GM12801 (cell line): Measurements from ENCODE around the gene KHDC3L.

Source experiments
- TF ChIP-seq, protein P1 (sequence below): IDR thresholded peaks from one replicate; pipeline ENCODE4 v1.5.1; 2011; ENCODE audit warnings: control low read depth; ENCODE audit not compliant: insufficient read length; ENCODE audit errors: extremely low read depth

Gene KHDC3L

GRCh38 chr6:73362869-73363536, 545 bp downstream of the KHDC3L start:
- TF ChIP-seq, protein P1, sequence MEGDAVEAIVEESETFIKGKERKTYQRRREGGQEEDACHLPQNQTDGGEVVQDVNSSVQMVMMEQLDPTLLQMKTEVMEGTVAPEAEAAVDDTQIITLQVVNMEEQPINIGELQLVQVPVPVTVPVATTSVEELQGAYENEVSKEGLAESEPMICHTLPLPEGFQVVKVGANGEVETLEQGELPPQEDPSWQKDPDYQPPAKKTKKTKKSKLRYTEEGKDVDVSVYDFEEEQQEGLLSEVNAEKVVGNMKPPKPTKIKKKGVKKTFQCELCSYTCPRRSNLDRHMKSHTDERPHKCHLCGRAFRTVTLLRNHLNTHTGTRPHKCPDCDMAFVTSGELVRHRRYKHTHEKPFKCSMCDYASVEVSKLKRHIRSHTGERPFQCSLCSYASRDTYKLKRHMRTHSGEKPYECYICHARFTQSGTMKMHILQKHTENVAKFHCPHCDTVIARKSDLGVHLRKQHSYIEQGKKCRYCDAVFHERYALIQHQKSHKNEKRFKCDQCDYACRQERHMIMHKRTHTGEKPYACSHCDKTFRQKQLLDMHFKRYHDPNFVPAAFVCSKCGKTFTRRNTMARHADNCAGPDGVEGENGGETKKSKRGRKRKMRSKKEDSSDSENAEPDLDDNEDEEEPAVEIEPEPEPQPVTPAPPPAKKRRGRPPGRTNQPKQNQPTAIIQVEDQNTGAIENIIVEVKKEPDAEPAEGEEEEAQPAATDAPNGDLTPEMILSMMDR = no peak

DNA sequence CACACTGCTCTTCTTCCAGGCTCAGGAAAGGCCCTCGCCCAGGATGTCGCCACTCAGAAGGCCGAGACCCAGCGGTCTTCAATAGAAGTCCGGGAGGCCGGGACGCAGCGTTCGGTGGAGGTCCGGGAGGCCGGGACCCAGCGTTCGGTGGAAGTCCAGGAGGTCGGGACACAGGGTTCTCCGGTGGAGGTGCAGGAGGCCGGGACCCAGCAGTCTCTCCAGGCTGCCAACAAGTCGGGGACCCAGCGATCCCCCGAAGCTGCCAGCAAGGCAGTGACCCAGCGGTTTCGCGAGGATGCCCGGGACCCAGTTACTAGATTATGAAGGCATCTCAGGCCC, 1.0 kb downstream of the KHDC3L start:
- TF ChIP-seq, protein P1 = no peak

GRCh38 chr6:73364121-73364520, 1.7 kb downstream of the KHDC3L start:
- TF ChIP-seq, protein P1 = no peak

GRCh38 chr6:73364549-73364948, 2.1 kb downstream of the KHDC3L start:
- TF ChIP-seq, protein P1 = no peak

DNA sequence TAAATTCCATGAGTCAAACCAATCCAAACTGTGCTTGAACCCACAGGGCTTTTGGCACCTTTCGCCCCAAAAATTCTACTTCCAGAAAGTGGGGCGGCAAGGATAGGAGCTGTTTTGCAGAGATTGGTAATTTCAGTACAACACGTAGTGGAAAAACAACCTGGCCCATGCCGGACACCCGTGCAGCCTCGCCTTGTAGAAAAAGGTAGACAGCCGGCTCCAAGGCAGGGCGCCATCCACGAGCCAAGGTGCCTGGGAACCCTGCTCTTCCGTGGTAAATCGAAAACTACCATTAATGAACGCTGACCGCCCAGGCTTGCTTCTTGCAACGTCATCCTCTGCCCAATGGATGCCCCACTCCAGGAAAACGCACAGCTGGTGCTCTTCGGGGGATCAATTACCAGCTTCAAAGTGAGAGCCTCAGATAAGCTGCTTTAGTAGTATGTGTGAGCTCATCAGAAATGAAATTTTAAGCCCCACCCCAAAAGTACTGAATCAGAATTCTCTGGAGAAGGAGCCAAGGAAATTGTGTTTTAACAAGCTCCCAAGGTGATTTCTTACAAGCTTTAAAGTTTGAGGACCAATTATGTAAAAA, 5.4 kb downstream of the KHDC3L start:
- TF ChIP-seq, protein P1 = no peak

- TF ChIP-seq, protein P1 = no peak
Measured at GRCh38 chr6:73368675-73369074, 6.2 kb downstream of the KHDC3L start.

DNA sequence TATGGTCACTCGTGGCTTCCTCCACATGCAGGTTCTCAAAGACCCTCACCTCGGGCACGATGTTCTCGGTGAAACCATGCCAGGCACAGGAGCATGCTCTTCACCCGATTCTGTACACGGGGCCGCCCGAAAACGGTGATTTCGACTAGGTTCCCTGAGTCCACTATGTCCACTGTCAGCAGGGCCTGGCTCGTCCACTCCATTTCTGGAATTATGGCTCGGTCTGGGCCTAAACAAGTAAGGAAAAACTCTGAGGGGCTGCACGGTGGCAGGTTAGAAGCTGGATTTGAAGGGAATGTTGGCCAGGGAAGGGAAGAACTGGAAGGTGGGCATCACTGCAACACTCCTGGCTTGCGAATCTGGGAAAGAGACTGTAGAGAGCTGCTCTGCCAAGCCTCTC, 6.7 kb downstream of the KHDC3L start:
- TF ChIP-seq, protein P1 = no peak
